ENCODE data around the gene ITFG2. TPM values are rescaled to one million over a fixed set of nuclear protein-coding genes. Genes with fewer than 3 reads are reported as not detected.

ITFG2 gene
- total RNA-seq, 1 donor from 2014 or later = 90.6 TPM

DNA sequence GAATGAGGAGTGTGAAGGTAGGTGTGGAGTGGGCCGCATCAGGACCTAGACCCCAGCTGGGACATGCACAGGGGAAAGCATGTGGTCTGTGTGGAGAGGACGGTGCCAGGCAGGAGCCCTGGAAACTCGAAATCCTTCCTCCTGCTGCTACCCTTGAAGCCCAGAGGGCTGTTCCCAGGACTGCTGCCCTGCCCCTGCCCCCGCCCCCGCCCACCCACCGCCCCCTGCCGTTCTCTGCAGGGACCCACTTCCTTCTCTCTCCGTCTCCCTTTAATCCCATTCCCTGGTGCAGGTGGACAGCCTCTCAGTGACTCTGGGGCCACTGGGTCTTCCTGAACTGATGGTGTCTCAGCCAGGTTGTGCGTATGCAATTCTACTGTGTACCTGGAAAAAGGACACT, 8.0 kb downstream of the ITFG2 start:
- H3K36me3 Mint-ChIP-seq (ENCODE audit: low read depth) = peaks cover 83% of the 10 kb centered on the region
- H3K27me3 Mint-ChIP-seq = no peaks in the 10 kb centered on the region
- no peak overlapping the region for H3K27ac Mint-ChIP-seq
- peaks cover 5% of the 10 kb centered on the region for H3K4me1 Mint-ChIP-seq
- no peak overlapping the region for H3K4me3 Mint-ChIP-seq
- TF ChIP-seq, protein P1, sequence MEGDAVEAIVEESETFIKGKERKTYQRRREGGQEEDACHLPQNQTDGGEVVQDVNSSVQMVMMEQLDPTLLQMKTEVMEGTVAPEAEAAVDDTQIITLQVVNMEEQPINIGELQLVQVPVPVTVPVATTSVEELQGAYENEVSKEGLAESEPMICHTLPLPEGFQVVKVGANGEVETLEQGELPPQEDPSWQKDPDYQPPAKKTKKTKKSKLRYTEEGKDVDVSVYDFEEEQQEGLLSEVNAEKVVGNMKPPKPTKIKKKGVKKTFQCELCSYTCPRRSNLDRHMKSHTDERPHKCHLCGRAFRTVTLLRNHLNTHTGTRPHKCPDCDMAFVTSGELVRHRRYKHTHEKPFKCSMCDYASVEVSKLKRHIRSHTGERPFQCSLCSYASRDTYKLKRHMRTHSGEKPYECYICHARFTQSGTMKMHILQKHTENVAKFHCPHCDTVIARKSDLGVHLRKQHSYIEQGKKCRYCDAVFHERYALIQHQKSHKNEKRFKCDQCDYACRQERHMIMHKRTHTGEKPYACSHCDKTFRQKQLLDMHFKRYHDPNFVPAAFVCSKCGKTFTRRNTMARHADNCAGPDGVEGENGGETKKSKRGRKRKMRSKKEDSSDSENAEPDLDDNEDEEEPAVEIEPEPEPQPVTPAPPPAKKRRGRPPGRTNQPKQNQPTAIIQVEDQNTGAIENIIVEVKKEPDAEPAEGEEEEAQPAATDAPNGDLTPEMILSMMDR (IDR thresholded peaks at IDR 0.05) = no peak
- ATAC-seq (ENCODE audit: low read depth) (no peak), DNase-seq (no peak)
- ChIA-PET CTCF (no interaction called here), POLR2A (interaction anchor here (0.6 kb wide), 2 partner anchors 26 to 42 kb away, joined by 4 to 5 read pairs; partner anchors contain the start of gene FKBP4)
- H3K9me3 Mint-ChIP-seq = no peaks in the 10 kb centered on the region
- intact Hi-C loops (cut with micrococcal nuclease) = no loop called here

DNA sequence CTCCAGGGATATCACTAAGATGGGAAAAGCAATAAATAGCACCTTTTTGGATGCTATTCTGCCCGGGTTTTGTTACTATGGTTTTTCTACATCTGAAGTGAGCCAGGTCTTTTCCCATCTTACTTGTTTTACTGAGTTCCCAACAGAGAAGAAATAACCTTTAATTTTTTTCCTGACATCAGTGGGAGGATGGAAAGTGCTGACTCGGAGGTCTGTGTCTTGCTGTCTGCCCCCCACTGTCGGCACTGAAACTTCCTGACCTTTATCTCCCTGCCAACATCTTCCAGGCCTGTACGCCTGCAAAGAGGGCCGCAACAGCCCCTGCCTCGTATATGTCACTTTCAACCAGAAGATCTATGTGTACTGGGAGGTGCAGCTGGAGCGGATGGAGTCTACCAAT, 11.0 kb downstream of the ITFG2 start:
- POLR2A ChIA-PET = no interaction called here
- no peak for ATAC-seq (ENCODE audit: low read depth)
- no peak for DNase-seq
- Mint-ChIP-seq H3K9me3 (no peaks in the 10 kb centered on the region), H3K27ac (no peak overlapping the region), H3K27me3 (no peaks in the 10 kb centered on the region), H3K4me3 (no peak overlapping the region), H3K36me3 (ENCODE audit: low read depth) (peaks cover 89% of the 10 kb centered on the region), H3K4me1 (no peaks in the 10 kb centered on the region)
- CTCF ChIA-PET = no interaction called here
- intact Hi-C loops (cut with micrococcal nuclease) = no loop called here
- TF ChIP-seq, protein P1 (IDR thresholded peaks at IDR 0.05) = no peak

DNA sequence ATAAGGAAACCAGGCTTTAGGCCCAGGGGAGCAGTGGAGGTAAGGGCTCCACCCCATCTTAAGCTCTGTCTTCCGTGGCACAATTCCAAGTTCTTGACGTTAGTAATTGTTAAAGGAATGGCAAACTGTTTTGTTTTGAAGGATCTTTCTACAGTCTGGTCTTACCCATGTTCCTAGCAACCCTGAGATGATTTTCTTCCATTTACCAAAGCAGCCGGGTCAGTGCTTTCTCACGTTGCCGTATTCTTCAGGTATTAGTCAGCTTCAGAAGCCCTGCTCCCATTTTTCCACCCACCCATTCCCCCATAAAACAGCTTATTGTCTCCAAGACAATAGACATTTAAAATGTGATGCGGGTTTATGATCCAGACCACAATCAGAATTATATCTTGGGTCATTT, 12.1 kb downstream of the ITFG2 start:
- POLR2A ChIA-PET = no interaction called here

DNA sequence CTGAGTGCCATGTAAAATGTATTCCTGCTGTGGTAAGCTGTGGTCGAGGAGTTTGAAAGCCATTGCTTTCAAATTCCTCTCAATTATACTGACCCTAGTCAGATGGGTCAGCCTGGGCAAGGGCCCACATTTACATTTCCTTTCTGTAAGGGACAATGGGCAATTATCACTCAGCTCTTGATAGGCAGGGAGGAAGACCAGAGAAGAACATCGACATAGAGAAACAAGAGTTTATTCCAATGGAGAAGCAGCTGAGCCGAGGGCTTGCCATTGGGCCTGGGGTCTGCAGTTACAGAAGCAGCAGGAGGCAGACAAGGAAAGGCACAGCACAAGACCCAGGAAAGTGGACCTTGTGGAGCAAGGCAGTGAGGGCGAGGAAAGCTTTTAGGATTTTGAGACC, 12.7 kb downstream of the ITFG2 start:
- no peaks in the 10 kb centered on the region for H3K4me1 Mint-ChIP-seq
- H3K9me3 Mint-ChIP-seq = no peaks in the 10 kb centered on the region
- no peak overlapping the region for H3K27ac Mint-ChIP-seq
- no peak for ATAC-seq (ENCODE audit: low read depth)
- TF ChIP-seq, protein P1 (IDR thresholded peaks at IDR 0.05) = no peak
- no peak for DNase-seq
- peaks cover 88% of the 10 kb centered on the region for H3K36me3 Mint-ChIP-seq (ENCODE audit: low read depth)
- H3K4me3 Mint-ChIP-seq = no peak overlapping the region
- intact Hi-C loops (cut with micrococcal nuclease) = no loop called here
- ChIA-PET CTCF (interaction anchor here (0.9 kb wide), 1 partner anchor 41 kb away, joined by 3 read pairs; no protein-coding TSS in a partner anchor), POLR2A (no interaction called here)
- no peaks in the 10 kb centered on the region for H3K27me3 Mint-ChIP-seq

More for the DNA sequence above, 12.1 kb downstream of the ITFG2 start:
- peaks cover 91% of the 10 kb centered on the region for H3K36me3 Mint-ChIP-seq (ENCODE audit: low read depth)
- H3K9me3 Mint-ChIP-seq = no peaks in the 10 kb centered on the region
- no peak overlapping the region for H3K27ac Mint-ChIP-seq
- no peaks in the 10 kb centered on the region for H3K27me3 Mint-ChIP-seq
- H3K4me1 Mint-ChIP-seq = no peaks in the 10 kb centered on the region
- intact Hi-C loops (cut with micrococcal nuclease) = no loop called here
- ATAC-seq (ENCODE audit: low read depth) (no peak), DNase-seq (no peak)
- H3K4me3 Mint-ChIP-seq = no peak overlapping the region
- TF ChIP-seq, protein P1 (IDR thresholded peaks at IDR 0.05) = no peak
- CTCF ChIA-PET = no interaction called here

DNA sequence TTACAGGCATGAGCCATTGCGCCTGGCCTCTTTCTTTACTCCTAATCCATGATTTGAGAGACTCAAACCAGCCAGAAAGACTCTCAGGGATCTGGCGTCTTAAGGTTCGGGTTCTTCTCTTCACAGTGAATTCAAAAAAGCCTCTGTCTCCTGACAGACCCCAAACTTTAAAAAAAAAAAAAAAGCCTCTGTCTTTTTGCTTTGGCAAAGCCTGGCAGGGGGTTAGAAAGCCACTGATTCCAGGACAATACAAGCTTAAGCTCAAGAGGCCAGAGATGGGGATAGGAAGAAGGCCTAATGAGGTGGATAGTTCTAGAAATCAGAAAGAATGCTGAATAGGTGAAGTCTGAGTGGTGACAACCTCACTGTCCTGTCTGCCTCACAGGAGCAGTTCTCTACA, 13.6 kb downstream of the ITFG2 start:
- ATAC-seq (ENCODE audit: low read depth) = no peak
- Mint-ChIP-seq H3K27ac (no peak overlapping the region), H3K4me3 (no peak overlapping the region), H3K4me1 (no peaks in the 10 kb centered on the region), H3K9me3 (no peaks in the 10 kb centered on the region), H3K36me3 (ENCODE audit: low read depth) (peaks cover 88% of the 10 kb centered on the region), H3K27me3 (no peaks in the 10 kb centered on the region)
- DNase-seq = no peak
- CTCF ChIA-PET = no interaction called here
- POLR2A ChIA-PET = no interaction called here
- TF ChIP-seq, protein P1 (IDR thresholded peaks at IDR 0.05) = no peak
- intact Hi-C loops (cut with micrococcal nuclease) = no loop called here

Measured in activated B cell treated with CpG ODN at 0.5 μM for 24 hours (primary cell).